Central memory CD8-positive, alpha-beta T cell (primary cell): ENCODE data around the gene LBHD1.
"Not testable (repeated sequence)": the region's sequence is repeated elsewhere in the genome, so short reads cannot be mapped to it uniquely, and the experiment has no call there.

Experiments used
- ATAC-seq: fragments of 150-1000 bp; cut with Tn5 transposase; replicated peaks from 2 replicates; pipeline ENCODE4 v1.10.0; 2022; ENCODE audit warnings: mild to moderate bottlenecking, moderate FRiP score, moderate number of reproducible peaks; ENCODE audit not compliant: poor library complexity, severe bottlenecking; ENCODE audit errors: extremely low read depth
- DNase-seq, 2 donors: peaks; one replicate each; pipeline ENCODE4 v3.0.0; 2021; ENCODE audit warnings: low spot score in 2 of 2
- H3K27ac Mint-ChIP-seq: one replicate; pipeline ENCODE4 v1.8.0; 2022; ENCODE audit warnings: low read depth, mild to moderate bottlenecking, moderate library complexity, mixed read lengths
- H3K27me3 Mint-ChIP-seq: one replicate; pipeline ENCODE4 v1.8.0; 2022; ENCODE audit warnings: mixed read lengths
- H3K36me3 Mint-ChIP-seq: one replicate; pipeline ENCODE4 v1.8.0; 2022; ENCODE audit warnings: mild to moderate bottlenecking, moderate library complexity, mixed read lengths; ENCODE audit not compliant: insufficient read depth
- H3K4me1 Mint-ChIP-seq: one replicate; pipeline ENCODE4 v1.8.0; 2022; ENCODE audit warnings: mixed read lengths
- H3K4me3 Mint-ChIP-seq: one replicate; pipeline ENCODE4 v1.8.0; 2022; ENCODE audit warnings: mild to moderate bottlenecking, moderate library complexity, mixed read lengths
- H3K9me3 Mint-ChIP-seq: one replicate; pipeline ENCODE4 v1.8.0; 2022; ENCODE audit warnings: mixed read lengths

The LBHD1 gene

DNA sequence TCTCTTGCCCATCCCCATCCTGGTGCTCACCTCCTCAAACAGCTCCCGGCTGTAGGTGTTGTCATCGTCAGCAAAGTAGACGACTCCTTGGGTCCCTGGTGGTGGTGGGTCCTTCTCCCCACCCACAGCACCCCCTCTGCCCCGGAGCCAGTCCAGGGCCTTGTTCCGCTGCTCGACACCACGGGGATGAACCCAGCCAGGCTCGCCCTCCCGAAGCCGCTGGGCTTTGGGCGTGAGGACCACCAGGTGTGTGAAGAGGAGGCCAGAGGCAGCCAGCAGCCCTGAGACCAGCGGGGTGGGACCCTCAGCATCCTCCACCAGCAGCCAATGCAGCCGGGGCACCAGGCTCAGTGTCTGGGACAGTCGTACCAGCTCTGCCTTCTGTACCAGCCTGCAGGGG, 55.1 kb downstream of the LBHD1 start:
- ATAC-seq, H3K27me3 Mint-ChIP-seq, H3K9me3 Mint-ChIP-seq, H3K27ac Mint-ChIP-seq, DNase-seq, H3K4me3 Mint-ChIP-seq: not testable (repeated sequence)
- peaks cover 31% of the 10 kb centered on the region for H3K4me1 Mint-ChIP-seq
- peaks cover 40% of the 10 kb centered on the region for H3K36me3 Mint-ChIP-seq

DNA sequence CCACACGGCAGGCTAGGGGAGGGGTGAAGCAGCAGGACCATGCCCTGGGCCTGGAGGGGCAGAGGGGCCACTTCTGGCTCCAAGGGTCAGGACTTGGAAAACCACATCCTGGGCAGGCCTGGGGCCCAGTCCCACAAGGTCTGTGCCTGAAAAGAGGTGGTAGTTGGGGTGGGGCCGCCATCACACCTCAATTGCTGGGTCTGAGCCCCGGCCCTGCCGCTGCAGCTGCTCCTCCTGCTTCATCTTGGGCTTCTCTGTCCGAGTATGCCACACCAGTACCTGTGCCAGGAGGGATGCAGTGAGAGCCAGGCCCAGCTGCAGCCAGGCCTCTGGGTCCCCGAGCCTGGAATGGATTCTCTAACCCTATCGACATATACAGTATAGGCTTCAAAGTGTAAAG, 56.5 kb downstream of the LBHD1 start:
- no peaks in the 10 kb centered on the region for H3K27me3 Mint-ChIP-seq
- H3K4me3 Mint-ChIP-seq, result no peak overlapping the region
- no peak overlapping the region for H3K27ac Mint-ChIP-seq
- peaks cover 22% of the 10 kb centered on the region for H3K4me1 Mint-ChIP-seq
- H3K36me3 Mint-ChIP-seq, result peaks cover 29% of the 10 kb centered on the region
- no peak for ATAC-seq
- H3K9me3 Mint-ChIP-seq, result no peaks in the 10 kb centered on the region
- DNase-seq, result no peak

DNA sequence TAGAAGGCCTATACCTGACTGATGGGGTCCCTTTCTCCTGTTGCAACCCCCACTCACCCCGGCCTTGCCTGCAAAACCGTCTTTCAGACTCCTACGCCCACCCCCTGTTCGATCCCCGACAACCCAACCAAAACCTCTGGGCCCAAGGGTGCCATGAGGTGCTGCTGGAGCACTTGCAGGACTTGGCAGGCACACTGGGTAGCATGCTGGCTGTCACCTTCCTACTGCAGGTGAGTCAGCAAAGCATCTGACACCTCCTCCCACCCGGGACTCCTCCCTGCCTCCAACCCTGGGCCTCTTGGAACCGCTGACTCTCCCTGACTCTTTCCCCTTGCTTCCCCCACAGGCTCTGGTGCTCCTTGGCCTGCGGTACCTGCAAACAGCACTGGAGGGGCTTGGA, 57.8 kb downstream of the LBHD1 start:
- no peak for ATAC-seq
- H3K4me3 Mint-ChIP-seq, result no peak overlapping the region
- H3K27me3 Mint-ChIP-seq, result no peaks in the 10 kb centered on the region
- H3K36me3 Mint-ChIP-seq, result peaks cover 24% of the 10 kb centered on the region
- no peak for DNase-seq
- peak overlapping the region; percentile 61 for H3K27ac Mint-ChIP-seq
- H3K4me1 Mint-ChIP-seq, result peaks cover 27% of the 10 kb centered on the region
- H3K9me3 Mint-ChIP-seq, result no peaks in the 10 kb centered on the region

DNA sequence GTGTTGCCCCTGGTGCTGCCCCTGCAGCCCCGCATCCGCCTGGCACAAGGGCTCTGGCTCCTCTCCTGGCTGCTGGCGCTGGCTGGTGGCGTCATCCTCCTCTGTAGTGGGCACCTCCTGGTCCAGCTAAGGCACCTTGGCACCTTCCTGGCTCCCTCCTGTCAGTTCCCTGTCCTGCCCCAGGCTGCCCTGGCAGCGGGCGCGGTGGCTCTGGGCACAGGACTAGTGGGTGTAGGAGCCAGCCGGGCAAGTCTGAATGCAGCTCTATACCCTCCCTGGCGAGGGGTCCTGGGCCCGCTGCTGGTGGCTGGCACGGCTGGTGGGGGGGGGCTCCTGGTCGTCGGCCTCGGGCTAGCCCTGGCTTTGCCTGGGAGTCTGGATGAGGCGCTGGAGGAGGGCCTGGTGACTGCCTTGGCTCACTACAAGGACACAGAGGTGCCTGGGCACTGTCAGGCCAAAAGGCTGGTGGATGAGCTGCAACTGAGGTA, 58.7 kb downstream of the LBHD1 start:
- H3K36me3 Mint-ChIP-seq, result peaks cover 19% of the 10 kb centered on the region

More for the DNA sequence above, 58.7 kb downstream of the LBHD1 start:
- no peak for DNase-seq
- Mint-ChIP-seq H3K27ac (no peak overlapping the region), H3K4me1 (peaks cover 34% of the 10 kb centered on the region), H3K27me3 (no peaks in the 10 kb centered on the region), H3K4me3 (peak overlapping the region; percentile 56), H3K9me3 (no peaks in the 10 kb centered on the region)
- ATAC-seq, result no peak
